HepG2 (cell line): ENCODE results near the gene CELSR2. TPM values are rescaled to one million over a fixed set of nuclear protein-coding genes. Genes with fewer than 3 reads are reported as not detected.

ENCODE experiments used
- BORCS8-MEF2B ChIP-seq: sonication (generic); formaldehyde crosslinking; IDR thresholded peaks from 2 replicates; pipeline ENCODE4 v1.8.0; 2022; ENCODE audit warnings: mild to moderate bottlenecking, missing genetic modification reagents
- DNMT1 ChIP-seq: sonication (generic); formaldehyde crosslinking; IDR thresholded peaks from 2 replicates; pipeline ENCODE4 v1.5.1; 2020; ENCODE audit warnings: mild to moderate bottlenecking, missing genetic modification reagents
- GATAD1 ChIP-seq: IDR thresholded peaks from 2 replicates; pipeline ENCODE4 v1.6.1; 2016; ENCODE audit warnings: missing genetic modification reagents, missing compliant biosample characterization
- HMGXB3 ChIP-seq: sonication (generic); formaldehyde crosslinking; IDR thresholded peaks from 2 replicates; pipeline ENCODE4 v1.4.0; 2020; ENCODE audit warnings: missing genetic modification reagents, borderline replicate concordance
- NR3C1 ChIP-seq: sonication (generic); formaldehyde crosslinking; IDR thresholded peaks from 2 replicates; pipeline ENCODE4 v1.4.0; 2020; ENCODE audit warnings: missing genetic modification reagents
- RCOR2 ChIP-seq: IDR thresholded peaks from 2 replicates; pipeline ENCODE4 v1.6.1; 2016; ENCODE audit warnings: missing biosample characterization, missing genetic modification reagents
- RFX1 ChIP-seq: fragments of 450-650 bp; IDR thresholded peaks from 2 replicates; pipeline ENCODE4 v1.6.1; 2017
- SYNCRIP ChIP-seq: fragments of 200-400 bp; formaldehyde crosslinking; IDR thresholded peaks from 2 replicates; pipeline ENCODE4 v1.6.1; 2018; ENCODE audit warnings: mild to moderate bottlenecking, low read depth, low read length; ENCODE audit not compliant: insufficient read depth
- ZNF230 ChIP-seq: sonication (generic); formaldehyde crosslinking; IDR thresholded peaks from 2 replicates; pipeline ENCODE4 v1.4.0; 2020; ENCODE audit warnings: mild to moderate bottlenecking, missing genetic modification reagents
- ZNF350 ChIP-seq: sonication (generic); formaldehyde crosslinking; IDR thresholded peaks from 2 replicates; pipeline ENCODE4 v1.4.0; 2020; ENCODE audit warnings: mild to moderate bottlenecking, low read depth, missing genetic modification reagents, borderline replicate concordance
- ZNF460 ChIP-seq: sonication (generic); formaldehyde crosslinking; IDR thresholded peaks from 2 replicates; pipeline ENCODE4 v1.5.1; 2020; ENCODE audit warnings: missing genetic modification reagents, mild to moderate bottlenecking, borderline replicate concordance
- ZNF547 ChIP-seq: sonication (generic); formaldehyde crosslinking; IDR thresholded peaks from 2 replicates; pipeline ENCODE4 v1.5.1; 2020; ENCODE audit warnings: mild to moderate bottlenecking, missing genetic modification reagents
- ZNF558 ChIP-seq: sonication (generic); formaldehyde crosslinking; IDR thresholded peaks from 2 replicates; pipeline ENCODE4 v1.9.0; 2022; ENCODE audit warnings: mild to moderate bottlenecking, missing genetic modification reagents, borderline replicate concordance
- polyA plus RNA-seq, 8 experiments: library from polyadenylated mRNA; depleted of rRNA in 3 of 8; stranded (reverse) in 7 of 8; unstranded in 1 of 8; fragments of >200 nt; fragmentation: Illumina TruSeq in 4 of 8; extraction: Trizol in 4 of 8; gene quantifications; 2 replicates each; pipeline versions ENCODE4 v1.2.1 to v1.2.3, GENCODE V29; 2011 to 2016; ENCODE audit warnings: low read depth in 4 of 8, missing spikeins in 1 of 8, mixed read lengths in 1 of 8; ENCODE audit not compliant: insufficient read depth in 1 of 8
- total RNA-seq, 5 experiments: library from RNA; depleted of rRNA; stranded (reverse); fragments of >200 nt; fragmentation: Illumina TruSeq; extraction: Trizol; gene quantifications; 2 replicates each; pipeline ENCODE4 v1.2.3, GENCODE V29; 2016; ENCODE audit warnings: low read depth in 1 of 5
- TF ChIP-seq, protein P1 (sequence below): sonication (generic); formaldehyde crosslinking; conservative IDR thresholded peaks from 2 replicates; pipeline ENCODE4 v1.4.0; 2020; ENCODE audit warnings: mild to moderate bottlenecking, missing genetic modification reagents, moderate library complexity
- TF ChIP-seq, protein P2 (sequence below): sonication (generic); formaldehyde crosslinking; IDR thresholded peaks from 2 replicates; pipeline ENCODE4 v1.4.0; 2020; ENCODE audit warnings: missing genetic modification reagents, mild to moderate bottlenecking, borderline replicate concordance

The CELSR2 gene
- total and polyA plus RNA-seq, 2 of the 13 experiments (the other 11 are each of a cell fraction or from before 2014, with no cell fraction given), result 4.0 to 6.6 TPM

DNA sequence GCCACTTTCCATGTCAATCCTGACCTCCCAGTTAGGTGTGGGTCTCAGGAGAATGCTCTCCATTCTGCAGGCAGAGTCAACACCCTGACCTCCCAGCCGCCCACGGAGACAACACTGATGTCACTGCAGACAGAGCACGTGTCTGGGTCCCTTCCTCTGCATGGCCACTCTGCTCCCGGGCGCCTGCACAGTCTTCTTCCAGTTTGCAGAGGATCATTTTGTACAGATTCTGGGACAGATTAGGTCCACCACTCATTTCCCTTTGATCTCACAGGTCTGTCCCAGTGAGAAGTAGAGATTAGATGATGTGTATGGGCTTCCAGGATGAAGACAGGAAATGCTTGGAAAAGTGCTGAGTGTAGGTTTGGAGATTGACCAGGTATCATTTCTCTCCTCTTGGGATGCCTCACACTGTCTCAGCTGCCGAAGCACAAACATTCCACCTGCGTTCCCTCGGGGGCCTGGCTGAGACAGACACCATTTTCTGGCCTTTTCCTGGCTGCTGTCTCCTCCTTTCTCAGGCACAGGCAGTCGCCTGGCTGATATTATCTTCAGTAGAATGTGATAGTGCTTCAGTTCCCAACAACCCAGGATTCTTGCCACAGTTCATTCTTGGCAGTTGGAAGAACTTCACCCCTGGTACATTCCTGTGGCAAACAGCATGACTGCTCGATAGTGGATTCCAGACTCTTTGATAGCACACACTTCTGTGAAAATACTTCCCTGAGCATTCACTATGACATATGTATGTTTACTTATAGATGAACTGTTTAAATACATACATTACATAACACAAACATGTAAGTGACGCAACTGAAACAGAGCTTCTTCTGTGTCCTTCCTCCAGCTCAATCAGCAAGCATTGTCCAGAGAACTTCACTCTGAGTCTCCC is 49.6 kb downstream of the CELSR2 start (continued):
- TF ChIP-seq, protein P1, sequence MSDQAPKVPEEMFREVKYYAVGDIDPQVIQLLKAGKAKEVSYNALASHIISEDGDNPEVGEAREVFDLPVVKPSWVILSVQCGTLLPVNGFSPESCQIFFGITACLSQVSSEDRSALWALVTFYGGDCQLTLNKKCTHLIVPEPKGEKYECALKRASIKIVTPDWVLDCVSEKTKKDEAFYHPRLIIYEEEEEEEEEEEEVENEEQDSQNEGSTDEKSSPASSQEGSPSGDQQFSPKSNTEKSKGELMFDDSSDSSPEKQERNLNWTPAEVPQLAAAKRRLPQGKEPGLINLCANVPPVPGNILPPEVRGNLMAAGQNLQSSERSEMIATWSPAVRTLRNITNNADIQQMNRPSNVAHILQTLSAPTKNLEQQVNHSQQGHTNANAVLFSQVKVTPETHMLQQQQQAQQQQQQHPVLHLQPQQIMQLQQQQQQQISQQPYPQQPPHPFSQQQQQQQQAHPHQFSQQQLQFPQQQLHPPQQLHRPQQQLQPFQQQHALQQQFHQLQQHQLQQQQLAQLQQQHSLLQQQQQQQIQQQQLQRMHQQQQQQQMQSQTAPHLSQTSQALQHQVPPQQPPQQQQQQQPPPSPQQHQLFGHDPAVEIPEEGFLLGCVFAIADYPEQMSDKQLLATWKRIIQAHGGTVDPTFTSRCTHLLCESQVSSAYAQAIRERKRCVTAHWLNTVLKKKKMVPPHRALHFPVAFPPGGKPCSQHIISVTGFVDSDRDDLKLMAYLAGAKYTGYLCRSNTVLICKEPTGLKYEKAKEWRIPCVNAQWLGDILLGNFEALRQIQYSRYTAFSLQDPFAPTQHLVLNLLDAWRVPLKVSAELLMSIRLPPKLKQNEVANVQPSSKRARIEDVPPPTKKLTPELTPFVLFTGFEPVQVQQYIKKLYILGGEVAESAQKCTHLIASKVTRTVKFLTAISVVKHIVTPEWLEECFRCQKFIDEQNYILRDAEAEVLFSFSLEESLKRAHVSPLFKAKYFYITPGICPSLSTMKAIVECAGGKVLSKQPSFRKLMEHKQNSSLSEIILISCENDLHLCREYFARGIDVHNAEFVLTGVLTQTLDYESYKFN, result peak; percentile 90
- TF ChIP-seq ZNF350 (CRISPR knock-in tag) (peak; percentile 19; the same call in 1 of the 2 replicates), ZNF547 (peak; percentile 56; the same call in 1 of the 2 replicates), ZNF460 (CRISPR knock-in tag) (no peak), RFX1 (no peak), BORCS8-MEF2B (CRISPR knock-in tag) (0 out of 2 replicates have a peak, but pooled peaks have one; percentile 31), NR3C1 (CRISPR knock-in tag) (no peak), GATAD1 (CRISPR knock-in tag) (no peak; the same call in none of the 2 replicates), ZNF230 (CRISPR knock-in tag) (peak; percentile 93; the same call in 1 of the 2 replicates), SYNCRIP (no peak), HMGXB3 (CRISPR knock-in tag) (0 out of 2 replicates have a peak, but pooled peaks have one; percentile 18), DNMT1 (CRISPR knock-in tag) (no peak), RCOR2 (CRISPR knock-in tag) (no peak; the same call in 1 of the 2 replicates), ZNF558 (CRISPR knock-in tag) (no peak)
- TF ChIP-seq, protein P2, sequence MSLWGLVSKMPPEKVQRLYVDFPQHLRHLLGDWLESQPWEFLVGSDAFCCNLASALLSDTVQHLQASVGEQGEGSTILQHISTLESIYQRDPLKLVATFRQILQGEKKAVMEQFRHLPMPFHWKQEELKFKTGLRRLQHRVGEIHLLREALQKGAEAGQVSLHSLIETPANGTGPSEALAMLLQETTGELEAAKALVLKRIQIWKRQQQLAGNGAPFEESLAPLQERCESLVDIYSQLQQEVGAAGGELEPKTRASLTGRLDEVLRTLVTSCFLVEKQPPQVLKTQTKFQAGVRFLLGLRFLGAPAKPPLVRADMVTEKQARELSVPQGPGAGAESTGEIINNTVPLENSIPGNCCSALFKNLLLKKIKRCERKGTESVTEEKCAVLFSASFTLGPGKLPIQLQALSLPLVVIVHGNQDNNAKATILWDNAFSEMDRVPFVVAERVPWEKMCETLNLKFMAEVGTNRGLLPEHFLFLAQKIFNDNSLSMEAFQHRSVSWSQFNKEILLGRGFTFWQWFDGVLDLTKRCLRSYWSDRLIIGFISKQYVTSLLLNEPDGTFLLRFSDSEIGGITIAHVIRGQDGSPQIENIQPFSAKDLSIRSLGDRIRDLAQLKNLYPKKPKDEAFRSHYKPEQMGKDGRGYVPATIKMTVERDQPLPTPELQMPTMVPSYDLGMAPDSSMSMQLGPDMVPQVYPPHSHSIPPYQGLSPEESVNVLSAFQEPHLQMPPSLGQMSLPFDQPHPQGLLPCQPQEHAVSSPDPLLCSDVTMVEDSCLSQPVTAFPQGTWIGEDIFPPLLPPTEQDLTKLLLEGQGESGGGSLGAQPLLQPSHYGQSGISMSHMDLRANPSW, result peak; percentile 85; the same call in 1 of the 2 replicates
